HUES48 (cell line): ENCODE data around the gene SAMD4B.
A peak's percentile ranks its signal among the peaks of the same experiment; 100 is the strongest.

ENCODE experiments used
- H3K27ac ChIP-seq: one replicate; pipeline ENCODE4 v1.7.0; 2013; ENCODE audit warnings: low read depth, low read length, inconsistent platforms
- H3K27me3 ChIP-seq: 2 replicates; pipeline ENCODE4 v1.6.1; 2013; ENCODE audit warnings: mild to moderate bottlenecking, low read length; ENCODE audit not compliant: control insufficient read depth, insufficient read depth
- H3K36me3 ChIP-seq: 2 replicates; pipeline ENCODE4 v1.6.1; 2013; ENCODE audit warnings: low read length; ENCODE audit not compliant: control insufficient read depth, insufficient read depth
- H3K4me1 ChIP-seq: 2 replicates; pipeline ENCODE4 v1.6.1; 2013; ENCODE audit warnings: mild to moderate bottlenecking, low read length; ENCODE audit not compliant: control insufficient read depth, insufficient read depth
- H3K4me3 ChIP-seq: 2 replicates; pipeline ENCODE4 v1.5.1; 2013; ENCODE audit warnings: mild to moderate bottlenecking, low read depth, low read length
- H3K9ac ChIP-seq: 2 replicates; pipeline ENCODE4 v1.6.1; 2013; ENCODE audit warnings: mild to moderate bottlenecking, low read depth, low read length, moderate library complexity
- H3K9me3 ChIP-seq: 2 replicates; pipeline ENCODE4 v1.6.1; 2013; ENCODE audit warnings: low read length; ENCODE audit not compliant: control insufficient read depth, insufficient read depth

SAMD4B gene

GRCh38 chr19:39413911-39414608, 71.8 kb downstream of the SAMD4B start:
- Histone ChIP-seq H3K27ac (peak overlapping the region; percentile 98), H3K4me1 (peaks cover 24% of the 10 kb centered on the region), H3K36me3 (peaks cover 38% of the 10 kb centered on the region), H3K27me3 (no peaks in the 10 kb centered on the region), H3K9me3 (no peaks in the 10 kb centered on the region), H3K9ac (peak overlapping the region; percentile 13), H3K4me3 (peak overlapping the region; percentile 98)

- Histone ChIP-seq H3K36me3 (peaks cover 45% of the 10 kb centered on the region), H3K9me3 (no peaks in the 10 kb centered on the region), H3K4me1 (peaks cover 23% of the 10 kb centered on the region), H3K27ac (no peak overlapping the region), H3K4me3 (0 out of 2 replicates have a peak overlapping the region, but pooled peaks have one; percentile 11), H3K9ac (no peak overlapping the region), H3K27me3 (no peaks in the 10 kb centered on the region)
Measured at GRCh38 chr19:39415111-39416046, 73.2 kb downstream of the SAMD4B start.

- Histone ChIP-seq H3K9me3 (no peaks in the 10 kb centered on the region), H3K36me3 (peaks cover 55% of the 10 kb centered on the region), H3K27me3 (no peaks in the 10 kb centered on the region), H3K9ac (no peak overlapping the region), H3K4me1 (peaks cover 13% of the 10 kb centered on the region), H3K27ac (no peak overlapping the region), H3K4me3 (no peak overlapping the region)
Measured at GRCh38 chr19:39416152-39417120, 74.2 kb downstream of the SAMD4B start.

- H3K4me3 ChIP-seq: no peak overlapping the region
- H3K27ac ChIP-seq: no peak overlapping the region
- H3K9me3 ChIP-seq: no peaks in the 10 kb centered on the region
- no peaks in the 10 kb centered on the region for H3K27me3 ChIP-seq
- H3K4me1 ChIP-seq: peaks cover 10% of the 10 kb centered on the region; the same call in 1 of the 2 replicates
- peaks cover 65% of the 10 kb centered on the region for H3K36me3 ChIP-seq
- H3K9ac ChIP-seq: no peak overlapping the region
Measured at GRCh38 chr19:39417463-39418181, 75.4 kb downstream of the SAMD4B start.

- Histone ChIP-seq H3K27me3 (no peaks in the 10 kb centered on the region), H3K4me1 (peaks cover 10% of the 10 kb centered on the region; the same call in 1 of the 2 replicates), H3K9me3 (no peaks in the 10 kb centered on the region), H3K36me3 (peaks cover 79% of the 10 kb centered on the region), H3K9ac (no peak overlapping the region), H3K4me3 (no peak overlapping the region), H3K27ac (no peak overlapping the region)
Measured at GRCh38 chr19:39419003-39419402, 76.8 kb downstream of the SAMD4B start.

GRCh38 chr19:39420769-39421168, 78.5 kb downstream of the SAMD4B start:
- H3K27ac ChIP-seq: no peak overlapping the region

GRCh38 chr19:39422020-39422419, 79.8 kb downstream of the SAMD4B start:
- no peak overlapping the region for H3K4me3 ChIP-seq
- peaks cover 7% of the 10 kb centered on the region; the same call in 1 of the 2 replicates for H3K4me1 ChIP-seq
- H3K36me3 ChIP-seq: peaks cover 77% of the 10 kb centered on the region
- H3K27ac ChIP-seq: no peak overlapping the region
- no peaks in the 10 kb centered on the region for H3K27me3 ChIP-seq
- no peak overlapping the region for H3K9ac ChIP-seq
- no peaks in the 10 kb centered on the region for H3K9me3 ChIP-seq

More at GRCh38 chr19:39420769-39421168, 78.5 kb downstream of the SAMD4B start:
- Histone ChIP-seq H3K36me3 (peaks cover 87% of the 10 kb centered on the region), H3K4me1 (no peaks in the 10 kb centered on the region), H3K27me3 (no peaks in the 10 kb centered on the region), H3K4me3 (no peak overlapping the region), H3K9ac (no peak overlapping the region), H3K9me3 (no peaks in the 10 kb centered on the region)

- Histone ChIP-seq H3K36me3 (peaks cover 65% of the 10 kb centered on the region), H3K4me1 (peaks cover 14% of the 10 kb centered on the region), H3K4me3 (no peak overlapping the region), H3K9ac (no peak overlapping the region), H3K27ac (no peak overlapping the region), H3K27me3 (no peaks in the 10 kb centered on the region), H3K9me3 (no peaks in the 10 kb centered on the region)
Measured at GRCh38 chr19:39423258-39424086, 81.3 kb downstream of the SAMD4B start.

GRCh38 chr19:39424934-39425333, 82.7 kb downstream of the SAMD4B start:
- Histone ChIP-seq H3K9ac (no peak overlapping the region), H3K36me3 (peaks cover 56% of the 10 kb centered on the region), H3K4me3 (no peak overlapping the region), H3K4me1 (peaks cover 20% of the 10 kb centered on the region), H3K27me3 (no peaks in the 10 kb centered on the region), H3K9me3 (no peaks in the 10 kb centered on the region), H3K27ac (no peak overlapping the region)
